SK-N-SH (cell line): ENCODE results near the gene CTNNA3. TPM values are rescaled to one million over a fixed set of nuclear protein-coding genes. Genes with fewer than 3 reads are reported as not detected.

Experiments used
- CTCF ChIA-PET: fragments of 300-600, 350-600 bp; formaldehyde crosslinking; extraction: SDS; loops from one replicate; lab custom pipeline; 2021; lab: Yijun Ruan, JAX
- POLR2A ChIA-PET: fragments of 350-600 bp; sonication (Branson Sonifier 250); formaldehyde crosslinking; extraction: SDS; loops from one replicate; lab custom pipeline; 2020; ENCODE audit warnings: antibody characterized with exemption, inconsistent platforms; lab: Yijun Ruan, JAX
- DNase-seq: peaks from one replicate; pipeline ENCODE4 v3.0.0; 2012
- H2AFZ ChIP-seq: fragments of 200-600 bp; sonication (generic); 2 replicates; pipeline ENCODE4 v1.8.1; 2016; ENCODE audit warnings: antibody characterized with exemption, mild to moderate bottlenecking, low read depth
- H3F3A ChIP-seq: fragments of 200-600 bp; sonication (generic); replicated peaks from 2 replicates; pipeline ENCODE3; 2016; ENCODE audit warnings: antibody characterized with exemption, mild to moderate bottlenecking; ENCODE audit not compliant: insufficient read depth
- H3K27ac ChIP-seq, 2 experiments: fragments of 200-500 bp in 1 of 2; fragments of 200-600 bp in 1 of 2; sonication (Bioruptor generic) in 1 of 2; sonication (generic), shearing (Covaris generic) in 1 of 2; 2 replicates each; pipeline versions ENCODE4 v1.5.1 to v1.6.1; 2014 to 2016; ENCODE audit warnings: low read depth in 2 of 2, inconsistent platforms in 1 of 2, low read length in 1 of 2, mild to moderate bottlenecking in 1 of 2, mixed read lengths in 1 of 2
- H3K27me3 ChIP-seq: fragments of 200-600 bp; sonication (generic), shearing (Covaris generic); 2 replicates; pipeline ENCODE4 v1.6.1; 2016; ENCODE audit warnings: mixed run types; ENCODE audit not compliant: insufficient read depth
- H3K36me3 ChIP-seq, 2 experiments: fragments of 200-500 bp in 1 of 2; fragments of 200-600 bp in 1 of 2; sonication (Bioruptor generic) in 1 of 2; sonication (generic) in 1 of 2; replicated peaks in 1 of 2; 2 replicates each; pipeline versions ENCODE3 to v1.5.1; 2014 to 2016; ENCODE audit warnings: low read length in 1 of 2, mild to moderate bottlenecking in 1 of 2; ENCODE audit not compliant: insufficient read depth in 2 of 2, control insufficient read depth in 1 of 2
- H3K4me1 ChIP-seq, 2 experiments: fragments of 200-500 bp in 1 of 2; fragments of 200-600 bp in 1 of 2; sonication (Bioruptor generic) in 1 of 2; sonication (generic), shearing (Covaris generic) in 1 of 2; 2 replicates each; pipeline versions ENCODE4 v1.5.1 to v1.6.1; 2014 to 2016; ENCODE audit warnings: low read depth in 1 of 2, low read length in 1 of 2, mixed run types in 1 of 2; ENCODE audit not compliant: insufficient read depth in 2 of 2, control insufficient read depth in 1 of 2
- H3K4me2 ChIP-seq: fragments of 200-600 bp; sonication (generic), shearing (Covaris generic); 2 replicates; pipeline ENCODE4 v1.6.1; 2017; ENCODE audit warnings: mixed run types
- H3K4me3 ChIP-seq, 2 experiments: fragments of 200-500 bp in 1 of 2; fragments of 200-600 bp in 1 of 2; sonication (Bioruptor generic) in 1 of 2; sonication (generic), shearing (Covaris generic) in 1 of 2; 2 replicates each; pipeline versions ENCODE4 v1.5.1 to v1.8.1; 2014 to 2016; ENCODE audit warnings: low read depth in 2 of 2, inconsistent platforms in 1 of 2, low read length in 1 of 2, mild to moderate bottlenecking in 1 of 2, mixed read lengths in 1 of 2, moderate library complexity in 1 of 2
- H3K79me2 ChIP-seq: fragments of 200-600 bp; sonication (generic); 2 replicates; pipeline ENCODE4 v1.8.1; 2017; ENCODE audit warnings: mild to moderate bottlenecking; ENCODE audit not compliant: insufficient read depth
- H3K9ac ChIP-seq: fragments of 200-600 bp; sonication (generic); 2 replicates; pipeline ENCODE4 v1.6.1; 2017; ENCODE audit warnings: mixed run types
- H3K9me2 ChIP-seq: fragments of 200-600 bp; sonication (generic); 2 replicates; pipeline ENCODE4 v1.6.1; 2017; ENCODE audit warnings: mixed run types
- H3K9me3 ChIP-seq: fragments of 200-600 bp; sonication (generic); 2 replicates; pipeline ENCODE4 v1.6.1; 2017; ENCODE audit warnings: mixed run types, mild to moderate bottlenecking, moderate library complexity
- H4K20me1 ChIP-seq: fragments of 200-600 bp; sonication (generic); 2 replicates; pipeline ENCODE4 v1.6.1; 2017; ENCODE audit warnings: mild to moderate bottlenecking, mixed run types; ENCODE audit not compliant: insufficient read depth
- CHD2 ChIP-seq: fragments of 150-350 bp; IDR thresholded peaks from 2 replicates; pipeline ENCODE4 v1.6.1; 2018; ENCODE audit warnings: low read length; ENCODE audit not compliant: partially characterized antibody
- CTCF ChIP-seq: fragments of 200-600 bp; sonication (generic); IDR thresholded peaks from 2 replicates; pipeline ENCODE4 v1.6.1; 2017; ENCODE audit warnings: antibody characterized with exemption, mild to moderate bottlenecking, moderate library complexity
- ELF1 ChIP-seq: IDR thresholded peaks from 2 replicates; pipeline ENCODE4 v1.4.0; 2012
- FOSL2 ChIP-seq: IDR thresholded peaks from 2 replicates; pipeline ENCODE4 v1.4.0; 2012; ENCODE audit warnings: low read depth, mild to moderate bottlenecking, moderate library complexity, borderline replicate concordance
- GATA2 ChIP-seq: sonication (generic); formaldehyde crosslinking; IDR thresholded peaks from 2 replicates; pipeline ENCODE4 v1.5.0; 2020; ENCODE audit warnings: mild to moderate bottlenecking, missing genetic modification reagents
- MEF2A ChIP-seq: IDR thresholded peaks from 2 replicates; pipeline ENCODE4 v1.4.0; 2012; ENCODE audit warnings: low read depth, borderline replicate concordance
- MXI1 ChIP-seq: IDR thresholded peaks from 2 replicates; pipeline ENCODE4 v1.6.1; 2012; ENCODE audit warnings: mild to moderate bottlenecking, low read depth, low read length, improper control_type of control experiment
- NFIC ChIP-seq: IDR thresholded peaks from 2 replicates; pipeline ENCODE4 v1.4.0; 2012; ENCODE audit warnings: borderline replicate concordance
- NRF1 ChIP-seq: IDR thresholded peaks from 2 replicates; pipeline ENCODE4 v1.6.1; 2012; ENCODE audit warnings: low read depth, mild to moderate bottlenecking, low read length
- RXRA ChIP-seq: IDR thresholded peaks from 2 replicates; pipeline ENCODE4 v1.4.0; 2012; ENCODE audit warnings: low read depth, mild to moderate bottlenecking, borderline replicate concordance
- TAF1 ChIP-seq: IDR thresholded peaks from 2 replicates; pipeline ENCODE4 v1.6.1; 2012; ENCODE audit warnings: low read depth, mild to moderate bottlenecking, low read length, moderate library complexity, borderline replicate concordance
- TCF12 ChIP-seq: IDR thresholded peaks from 2 replicates; pipeline ENCODE4 v1.4.0; 2012
- USF2 ChIP-seq: fragments of 150-350 bp; IDR thresholded peaks from 2 replicates; pipeline ENCODE4 v1.6.1; 2017; ENCODE audit warnings: antibody characterized with exemption, low read length, low read depth, borderline replicate concordance
- YY1 ChIP-seq: IDR thresholded peaks from 2 replicates; pipeline ENCODE4 v1.4.0; 2012; ENCODE audit warnings: low read depth, mild to moderate bottlenecking
- ZBTB33 ChIP-seq: IDR thresholded peaks from 2 replicates; pipeline ENCODE4 v1.4.0; 2012; ENCODE audit warnings: low read depth, borderline replicate concordance
- WGBS: methylation state at CpG from one replicate; pipeline ENCODE4 v1.1.6; 2017; ENCODE audit warnings: low lambda C conversion rate; 5-methylcytosine and 5-hydroxymethylcytosine counted together
- polyA plus RNA-seq, 3 experiments: library from polyadenylated mRNA; depleted of rRNA; stranded (reverse); fragments of >200 nt; gene quantifications; 2 replicates each; pipeline ENCODE4 v1.2.3, GENCODE V29; 2012

Gene CTNNA3
- polyA plus RNA-seq, 1 of the 3 experiments (the other 2 are of a cell fraction) = not detected

GRCh38 chr10:66680886-66681285, 1015.1 kb downstream of the CTNNA3 start:
- no peak overlapping the region for H3K27ac ChIP-seq
- whole genome bisulfite sequencing = 0% methylated on average over 1 of the region's 1 CpG
- TF ChIP-seq CTCF = no peak
- TF ChIP-seq ELF1 = no peak
- TF ChIP-seq MXI1 = no peak
- no peak for TF ChIP-seq TAF1
- no peak for TF ChIP-seq MEF2A
- H3K27me3 ChIP-seq = no peaks in the 10 kb centered on the region
- DNase-seq = no peak
- no peak overlapping the region for H2AFZ ChIP-seq
- no peak overlapping the region for H3K4me3 ChIP-seq
- no peaks in the 10 kb centered on the region for H3K9me3 ChIP-seq
- no peaks in the 10 kb centered on the region for H3K9me2 ChIP-seq
- CTCF ChIA-PET = no interaction called here
- no peaks in the 10 kb centered on the region for H3K79me2 ChIP-seq
- no peaks in the 10 kb centered on the region for H3F3A ChIP-seq
- POLR2A ChIA-PET = no interaction called here
- H3K36me3 ChIP-seq = no peaks in the 10 kb centered on the region
- H4K20me1 ChIP-seq = no peaks in the 10 kb centered on the region
- no peaks in the 10 kb centered on the region for H3K4me1 ChIP-seq
- H3K4me2 ChIP-seq = no peak overlapping the region
- H3K9ac ChIP-seq = no peak overlapping the region

- POLR2A ChIA-PET = no interaction called here
- TF ChIP-seq CHD2 (no peak), NRF1 (no peak), GATA2 (no peak), ZBTB33 (no peak)
- TF ChIP-seq, all 33 proteins: peak for 0
- Histone ChIP-seq H2AFZ (no peak overlapping the region), H3K9me2 (no peaks in the 10 kb centered on the region), H3K27ac (no peak overlapping the region), H4K20me1 (no peaks in the 10 kb centered on the region), H3F3A (no peaks in the 10 kb centered on the region), H3K4me2 (no peak overlapping the region), H3K27me3 (no peaks in the 10 kb centered on the region), H3K9me3 (no peaks in the 10 kb centered on the region), H3K4me1 (no peaks in the 10 kb centered on the region), H3K4me3 (no peak overlapping the region), H3K9ac (no peak overlapping the region), H3K79me2 (no peaks in the 10 kb centered on the region), H3K36me3 (no peaks in the 10 kb centered on the region)
- no peak for DNase-seq
- 14% methylated on average over 3 of the region's 3 CpGs for WGBS
- CTCF ChIA-PET = no interaction called here
These were observed 1017.5 kb downstream of the CTNNA3 start for GRCh38 chr10:66678521-66678920.

GRCh38 chr10:66673071-66673470, 1022.9 kb downstream of the CTNNA3 start:
- ChIA-PET POLR2A (no interaction called here), CTCF (no interaction called here)
- H4K20me1 ChIP-seq = no peaks in the 10 kb centered on the region
- H3K27me3 ChIP-seq = no peaks in the 10 kb centered on the region
- H3K27ac ChIP-seq = no peak overlapping the region
- H3K4me1 ChIP-seq = no peaks in the 10 kb centered on the region
- no peak overlapping the region for H3K4me3 ChIP-seq
- no peaks in the 10 kb centered on the region for H3K79me2 ChIP-seq
- no peak for DNase-seq
- TF ChIP-seq RXRA (no peak), USF2 (no peak), FOSL2 (no peak), TCF12 (no peak), NFIC (no peak), TAF1 (no peak), ELF1 (no peak), YY1 (no peak)
- H2AFZ ChIP-seq = no peak overlapping the region
- H3F3A ChIP-seq = no peaks in the 10 kb centered on the region
- 2% methylated on average over 2 of the region's 2 CpGs for WGBS
- no peaks in the 10 kb centered on the region for H3K36me3 ChIP-seq
- no peaks in the 10 kb centered on the region for H3K9me3 ChIP-seq
- H3K9ac ChIP-seq = no peak overlapping the region
- no peak overlapping the region for H3K4me2 ChIP-seq
- no peaks in the 10 kb centered on the region for H3K9me2 ChIP-seq
